Epithelial cell of esophagus (primary cell): ENCODE data around the gene MAP2K6.

Experiments used
- DNase-seq: peaks from one replicate; pipeline ENCODE4 v3.0.0; 2010; ENCODE audit warnings: low read depth
- H3K4me3 ChIP-seq: 2 replicates; pipeline ENCODE4 v1.5.1; 2011; ENCODE audit warnings: mild to moderate bottlenecking, low read length, control low read depth
- TF ChIP-seq, protein P1 (sequence below): IDR thresholded peaks from 2 replicates; pipeline ENCODE4 v1.5.1; 2011; ENCODE audit warnings: low read depth, mild to moderate bottlenecking, low read length, control low read depth, inconsistent platforms; ENCODE audit not compliant: insufficient read depth; ENCODE audit errors: missing control alignments

MAP2K6 gene

DNA sequence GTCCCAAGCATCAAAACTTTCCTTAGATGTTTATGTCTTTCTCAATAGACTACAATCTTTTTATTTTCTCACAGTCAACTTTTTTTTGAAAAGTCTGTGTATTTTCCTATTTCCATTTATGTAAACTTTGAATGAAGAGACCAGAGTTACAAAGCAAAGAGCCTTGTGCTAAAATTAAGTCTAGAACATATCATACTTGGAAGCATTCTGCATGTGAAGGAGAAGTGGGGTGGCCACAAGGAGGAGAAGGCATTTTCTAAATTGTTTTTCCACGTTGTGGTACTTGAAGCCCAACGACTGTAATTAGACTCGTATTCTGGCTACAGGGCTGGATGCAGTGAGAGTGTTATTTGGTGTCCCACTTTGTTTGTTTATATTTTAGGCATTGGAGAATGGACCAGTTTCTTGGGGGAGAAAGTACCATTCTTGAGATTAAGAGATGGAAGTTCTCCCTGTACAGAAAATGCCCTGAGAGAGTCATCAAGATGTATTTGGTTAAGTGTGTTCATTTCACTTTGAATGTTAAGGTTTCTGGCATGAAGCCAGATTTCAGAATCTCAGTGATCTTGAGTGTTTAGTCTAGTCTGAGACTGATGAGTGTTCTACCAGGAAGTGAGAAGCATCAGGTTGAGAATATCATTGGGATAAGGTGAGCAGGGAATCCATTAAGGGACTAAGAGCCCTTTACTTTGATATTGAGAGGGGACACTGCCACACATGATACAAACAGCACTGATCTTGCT, 71.6 kb downstream of the MAP2K6 start:
- DNase-seq: peak; percentile 29
- TF ChIP-seq, protein P1, sequence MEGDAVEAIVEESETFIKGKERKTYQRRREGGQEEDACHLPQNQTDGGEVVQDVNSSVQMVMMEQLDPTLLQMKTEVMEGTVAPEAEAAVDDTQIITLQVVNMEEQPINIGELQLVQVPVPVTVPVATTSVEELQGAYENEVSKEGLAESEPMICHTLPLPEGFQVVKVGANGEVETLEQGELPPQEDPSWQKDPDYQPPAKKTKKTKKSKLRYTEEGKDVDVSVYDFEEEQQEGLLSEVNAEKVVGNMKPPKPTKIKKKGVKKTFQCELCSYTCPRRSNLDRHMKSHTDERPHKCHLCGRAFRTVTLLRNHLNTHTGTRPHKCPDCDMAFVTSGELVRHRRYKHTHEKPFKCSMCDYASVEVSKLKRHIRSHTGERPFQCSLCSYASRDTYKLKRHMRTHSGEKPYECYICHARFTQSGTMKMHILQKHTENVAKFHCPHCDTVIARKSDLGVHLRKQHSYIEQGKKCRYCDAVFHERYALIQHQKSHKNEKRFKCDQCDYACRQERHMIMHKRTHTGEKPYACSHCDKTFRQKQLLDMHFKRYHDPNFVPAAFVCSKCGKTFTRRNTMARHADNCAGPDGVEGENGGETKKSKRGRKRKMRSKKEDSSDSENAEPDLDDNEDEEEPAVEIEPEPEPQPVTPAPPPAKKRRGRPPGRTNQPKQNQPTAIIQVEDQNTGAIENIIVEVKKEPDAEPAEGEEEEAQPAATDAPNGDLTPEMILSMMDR: no peak
- H3K4me3 ChIP-seq: no peak overlapping the region

DNA sequence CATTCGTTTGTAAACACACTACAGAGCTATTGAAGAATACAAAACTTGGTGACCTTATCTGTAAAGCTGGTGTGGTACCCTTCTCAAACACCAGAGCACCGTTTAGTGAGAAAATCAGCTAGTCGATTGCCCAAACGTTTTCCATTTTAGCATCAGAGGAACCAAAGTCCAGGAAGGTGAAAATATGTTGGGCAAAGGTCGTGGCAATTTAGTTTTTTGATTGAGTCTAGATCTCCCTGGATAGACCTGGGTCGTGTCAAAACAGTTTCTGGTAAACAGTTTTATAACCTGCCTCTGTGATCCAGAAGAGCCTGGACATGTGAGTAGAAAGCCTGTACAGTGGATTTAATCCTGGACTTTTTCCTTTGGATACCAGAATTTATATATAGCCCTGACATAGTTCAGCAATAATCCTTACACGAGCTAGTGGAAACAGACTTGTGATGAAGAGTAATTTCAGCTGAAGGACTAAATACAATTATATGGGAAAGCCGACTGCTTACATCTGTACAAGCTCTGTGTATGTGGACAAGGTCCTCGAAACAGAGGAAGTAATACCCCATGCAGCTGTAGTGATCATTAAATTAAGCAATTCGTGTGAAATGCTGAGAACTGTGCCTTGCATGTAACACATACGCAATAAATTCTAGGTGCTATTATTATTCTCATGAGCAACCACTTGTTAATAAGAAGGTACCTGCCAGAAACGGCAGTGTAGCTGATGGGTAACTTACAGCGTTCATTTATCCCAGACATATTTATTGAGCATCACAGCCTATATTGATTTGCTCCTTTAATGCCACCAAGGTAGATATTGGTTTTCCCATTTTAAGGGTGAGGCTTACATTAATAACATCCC, 72.5 kb downstream of the MAP2K6 start:
- TF ChIP-seq, protein P1: no peak
- H3K4me3 ChIP-seq: no peak overlapping the region
- no peak for DNase-seq

DNA sequence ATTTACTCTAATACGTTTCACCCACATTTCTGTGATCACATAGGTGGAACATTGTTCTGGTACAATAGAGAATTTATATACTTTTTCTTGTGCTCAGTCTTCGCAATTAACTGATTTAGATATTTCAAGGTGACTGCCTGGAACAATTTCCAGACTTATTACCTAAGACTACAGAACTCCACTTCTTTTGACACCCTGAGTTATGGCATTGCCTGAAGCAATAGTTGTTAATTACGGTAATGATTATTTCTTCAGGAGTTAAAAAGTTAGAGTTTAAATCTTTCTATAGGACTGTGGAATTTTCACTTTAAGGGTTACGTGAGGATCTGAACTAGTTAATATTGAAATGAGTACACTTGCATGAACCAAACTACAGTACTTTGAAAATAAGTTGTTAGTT, 74.8 kb downstream of the MAP2K6 start:
- no peak overlapping the region for H3K4me3 ChIP-seq
- no peak for DNase-seq
- TF ChIP-seq, protein P1: no peak

DNA sequence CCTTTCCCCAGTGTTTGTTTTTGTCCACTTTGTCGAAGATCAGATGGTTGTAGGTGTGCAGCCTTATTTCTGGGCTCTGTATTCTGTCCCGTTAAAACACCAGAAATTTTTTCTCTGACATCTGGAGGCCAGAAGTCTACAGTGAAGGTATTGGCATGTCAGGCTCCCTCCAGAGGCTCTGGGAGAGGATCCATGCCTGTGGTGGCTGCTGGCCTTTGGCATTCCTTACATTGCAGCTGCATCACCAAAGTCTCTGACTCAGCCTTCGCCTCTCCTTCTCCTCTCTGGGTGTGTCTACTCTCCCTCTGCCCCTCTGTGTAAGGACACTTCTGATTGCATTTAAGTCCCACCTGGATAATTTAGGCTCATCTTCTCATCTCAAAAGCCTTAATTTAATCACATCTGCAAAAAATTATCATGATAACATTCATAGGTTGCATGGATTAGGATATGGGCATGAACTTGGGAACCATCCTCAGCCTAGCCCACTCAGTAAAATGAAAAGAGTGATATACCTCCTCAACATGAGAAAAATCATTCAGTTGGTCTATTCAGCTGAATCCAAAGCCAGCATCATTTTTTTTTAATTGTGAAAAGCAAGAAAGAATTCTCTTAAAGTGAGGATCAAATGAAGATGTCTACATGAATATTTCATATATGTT, 78.0 kb downstream of the MAP2K6 start:
- TF ChIP-seq, protein P1: no peak
- peak; percentile 70 for DNase-seq
- H3K4me3 ChIP-seq: no peak overlapping the region

DNA sequence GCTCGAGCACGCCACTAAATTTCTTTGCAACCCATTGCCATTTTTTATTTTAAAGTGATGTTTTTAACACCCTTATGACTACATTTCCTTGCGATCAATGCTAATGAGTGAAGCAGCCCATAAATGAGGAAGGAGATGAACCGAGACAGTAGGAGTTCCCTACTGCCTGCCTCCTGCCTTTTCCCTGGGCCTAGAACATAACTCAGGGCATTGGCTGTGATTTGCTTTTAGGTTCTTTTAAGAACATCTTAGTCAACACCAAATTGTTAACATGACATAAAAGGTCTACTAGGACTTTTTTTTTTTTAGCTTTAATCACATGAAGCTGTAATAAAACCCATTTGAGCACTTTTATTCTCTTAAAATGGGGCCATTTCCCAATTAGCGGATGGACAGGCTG, 81.3 kb downstream of the MAP2K6 start:
- TF ChIP-seq, protein P1: no peak
- DNase-seq: no peak

DNA sequence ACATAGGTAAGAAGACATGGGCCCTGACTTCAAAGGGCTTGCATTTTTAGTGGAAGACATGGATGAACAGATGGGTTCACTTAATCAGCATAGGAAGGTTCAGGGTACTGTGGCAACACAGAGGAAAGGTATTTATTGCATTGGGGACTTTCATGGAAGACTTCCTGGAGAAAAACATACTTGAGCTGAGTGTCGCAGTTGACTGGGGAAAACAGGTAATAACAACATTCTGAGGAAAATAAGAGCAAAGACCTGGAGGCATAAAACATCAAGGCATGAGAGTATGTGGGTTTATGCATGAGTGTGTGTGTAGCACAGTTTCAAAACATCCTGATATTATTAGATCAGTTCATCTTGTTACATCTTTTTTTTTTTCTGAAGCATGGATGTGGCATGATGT, 82.7 kb downstream of the MAP2K6 start:
- no peak for DNase-seq
- no peak overlapping the region for H3K4me3 ChIP-seq
- TF ChIP-seq, protein P1: no peak

More for the DNA sequence above, 81.3 kb downstream of the MAP2K6 start:
- H3K4me3 ChIP-seq: no peak overlapping the region
